HepG2 (cell line): Measurements from ENCODE around the gene ZNF132. TPM values are rescaled to one million over a fixed set of nuclear protein-coding genes. Genes with fewer than 3 reads are reported as not detected.

Experiments used
- HOXD1 ChIP-seq: sonication (generic); formaldehyde crosslinking; IDR thresholded peaks from 2 replicates; pipeline ENCODE4 v1.5.0; 2020; ENCODE audit warnings: missing genetic modification reagents
- IKZF5 ChIP-seq: IDR thresholded peaks from 2 replicates; pipeline ENCODE4 v1.6.1; 2018; ENCODE audit warnings: missing genetic modification reagents, mild to moderate bottlenecking, missing compliant biosample characterization
- KLF16 ChIP-seq, 2 experiments: sonication (generic) in 1 of 2; formaldehyde crosslinking in 1 of 2; IDR thresholded peaks; 2 replicates each; pipeline versions ENCODE4 v1.6.1 to v1.8.0; 2016 to 2023; ENCODE audit warnings: missing genetic modification reagents in 2 of 2, missing compliant biosample characterization in 1 of 2
- NR2F2 ChIP-seq: IDR thresholded peaks from 2 replicates; pipeline ENCODE4 v1.6.1; 2012; ENCODE audit warnings: low read depth, inconsistent platforms, borderline replicate concordance
- PCBP1 ChIP-seq: fragments of 200-400 bp; formaldehyde crosslinking; IDR thresholded peaks from 2 replicates; pipeline ENCODE4 v1.6.1; 2017; ENCODE audit warnings: mild to moderate bottlenecking, low read depth, low read length, borderline replicate concordance
- PRMT3 ChIP-seq: sonication (generic); formaldehyde crosslinking; IDR thresholded peaks from 2 replicates; pipeline ENCODE4 v1.8.1; 2022; ENCODE audit warnings: low read depth, mild to moderate bottlenecking, moderate library complexity, missing genetic modification reagents, borderline replicate concordance
- PTBP1 ChIP-seq: fragments of 200-400 bp; formaldehyde crosslinking; IDR thresholded peaks from 2 replicates; pipeline ENCODE4 v1.6.1; 2018; ENCODE audit warnings: low read length, low read depth; ENCODE audit not compliant: poor library complexity, severe bottlenecking
- RAD21 ChIP-seq: fragments of 450-650 bp; formaldehyde crosslinking; IDR thresholded peaks from 2 replicates; pipeline ENCODE4 v1.5.0; 2020; ENCODE audit warnings: mild to moderate bottlenecking
- SIN3A ChIP-seq: IDR thresholded peaks from 2 replicates; pipeline ENCODE4 v1.6.1; 2011; ENCODE audit warnings: low read depth, mild to moderate bottlenecking, control low read depth, low read length, borderline replicate concordance
- SIN3B ChIP-seq: fragments of 150-350 bp; IDR thresholded peaks from 2 replicates; pipeline ENCODE4 v1.6.1; 2014; ENCODE audit warnings: low read length
- SMAD1 ChIP-seq: sonication (generic); formaldehyde crosslinking; IDR thresholded peaks from 2 replicates; pipeline ENCODE4 v1.4.0; 2020; ENCODE audit warnings: missing genetic modification reagents, low read depth, mild to moderate bottlenecking, borderline replicate concordance
- SNAPC2 ChIP-seq: sonication (generic); formaldehyde crosslinking; IDR thresholded peaks from 2 replicates; pipeline ENCODE4 v1.8.1; 2022; ENCODE audit warnings: mild to moderate bottlenecking, missing genetic modification reagents
- TEAD2 ChIP-seq: sonication (generic); formaldehyde crosslinking; IDR thresholded peaks from 2 replicates; pipeline ENCODE4 v1.9.0; 2021; ENCODE audit warnings: missing genetic modification reagents
- TEF ChIP-seq: sonication (generic); formaldehyde crosslinking; IDR thresholded peaks from 2 replicates; pipeline ENCODE4 v1.5.0; 2020; ENCODE audit warnings: missing genetic modification reagents
- TGIF2 ChIP-seq: IDR thresholded peaks from 2 replicates; pipeline ENCODE4 v1.6.1; 2016; ENCODE audit warnings: control low read depth, missing compliant biosample characterization
- THAP8 ChIP-seq: sonication (generic); formaldehyde crosslinking; IDR thresholded peaks from 2 replicates; pipeline ENCODE4 v1.5.1; 2020; ENCODE audit warnings: missing genetic modification reagents, mild to moderate bottlenecking, borderline replicate concordance
- YY1 ChIP-seq: IDR thresholded peaks from 2 replicates; pipeline ENCODE4 v1.6.1; 2011; ENCODE audit warnings: low read length, low read depth, moderate library complexity, mild to moderate bottlenecking; ENCODE audit not compliant: insufficient read depth, insufficient replicate concordance
- ZNF235 ChIP-seq: sonication (generic); formaldehyde crosslinking; IDR thresholded peaks from 2 replicates; pipeline ENCODE4 v1.8.1; 2023; ENCODE audit warnings: mild to moderate bottlenecking, missing genetic modification reagents, borderline replicate concordance
- ZNF362 ChIP-seq: sonication (generic); formaldehyde crosslinking; IDR thresholded peaks from 2 replicates; pipeline ENCODE4 v1.4.0; 2020; ENCODE audit warnings: missing genetic modification reagents, mild to moderate bottlenecking, borderline replicate concordance
- ZNF383 ChIP-seq: sonication (generic); formaldehyde crosslinking; IDR thresholded peaks from 2 replicates; pipeline ENCODE4 v1.4.0; 2020; ENCODE audit warnings: missing genetic modification reagents, mild to moderate bottlenecking, borderline replicate concordance
- ZNF724P ChIP-seq: sonication (generic); formaldehyde crosslinking; IDR thresholded peaks from 2 replicates; pipeline ENCODE4 v1.8.0; 2022; ENCODE audit warnings: missing genetic modification reagents, borderline replicate concordance
- ZNF777 ChIP-seq: sonication (generic); formaldehyde crosslinking; IDR thresholded peaks from 2 replicates; pipeline ENCODE4 v1.4.0; 2020; ENCODE audit warnings: missing genetic modification reagents
- polyA plus RNA-seq, 8 experiments: library from polyadenylated mRNA; depleted of rRNA in 3 of 8; stranded (reverse) in 7 of 8; unstranded in 1 of 8; fragments of >200 nt; fragmentation: Illumina TruSeq in 4 of 8; extraction: Trizol in 4 of 8; gene quantifications; 2 replicates each; pipeline versions ENCODE4 v1.2.1 to v1.2.3, GENCODE V29; 2011 to 2016; ENCODE audit warnings: low read depth in 4 of 8, missing spikeins in 1 of 8, mixed read lengths in 1 of 8; ENCODE audit not compliant: insufficient read depth in 1 of 8
- total RNA-seq, 5 experiments: library from RNA; depleted of rRNA; stranded (reverse); fragments of >200 nt; fragmentation: Illumina TruSeq; extraction: Trizol; gene quantifications; 2 replicates each; pipeline ENCODE4 v1.2.3, GENCODE V29; 2016; ENCODE audit warnings: low read depth in 1 of 5

Gene ZNF132
- total and polyA plus RNA-seq, 2 of the 13 experiments (the other 11 are each of a cell fraction or from before 2014, with no cell fraction given) = not detected

GRCh38 chr19:58451358-58452101 lies 11.6 kb upstream of the ZNF132 start, which contains the start of gene ZNF324B (continued):
- TF ChIP-seq PTBP1 (no peak), ZNF383 (CRISPR knock-in tag) (no peak), IKZF5 (no peak), TGIF2 (peak; percentile 75; the same call in 1 of the 2 replicates), ZNF724P (CRISPR knock-in tag) (peak; percentile 17; the same call in 1 of the 2 replicates), ZNF362 (peak; percentile 21; the same call in 1 of the 2 replicates), SMAD1 (CRISPR knock-in tag) (no peak), ZNF777 (CRISPR knock-in tag) (no peak), PRMT3 (CRISPR knock-in tag) (no peak), YY1 (peak; percentile 71), ZNF235 (CRISPR knock-in tag) (0 out of 2 replicates have a peak, but pooled peaks have one; percentile 71), THAP8 (0 out of 2 replicates have a peak, but pooled peaks have one; percentile 61), PCBP1 (peak; percentile 47; the same call in 1 of the 2 replicates), NR2F2 (no peak), KLF16 (CRISPR knock-in tag; IDR thresholded peaks at IDR 0.05) (peak in 1 of 2 experiments; percentile 65; a peak in 1 of 4 replicates), HOXD1 (no peak), SIN3A (peak; percentile 92), TEAD2 (CRISPR knock-in tag) (no peak), SNAPC2 (CRISPR knock-in tag) (no peak), SIN3B (no peak), RAD21 (no peak), TEF (CRISPR knock-in tag) (no peak)
